GM23338 (cell line): Measurements from ENCODE around the gene IRX2. TPM values are rescaled to one million over a fixed set of nuclear protein-coding genes. Genes with fewer than 3 reads are reported as not detected.
A peak's percentile ranks its signal among the peaks of the same experiment; 100 is the strongest.

ENCODE experiments used
- ATAC-seq: fragments of 200-7000 bp; cut with Tn5 transposase; 3 replicates; pipeline ENCODE4 v1.9.1; 2020
- DNase-seq: peaks from one replicate; pipeline ENCODE4 v3.0.0-alpha.2; 2015; ENCODE audit warnings: low spot score
- H2AFZ ChIP-seq: fragments of 200-600 bp; sonication (generic); 2 replicates; pipeline ENCODE4 v1.8.0; 2016; ENCODE audit warnings: antibody characterized with exemption, mild to moderate bottlenecking, moderate library complexity
- H3F3A ChIP-seq: fragments of 200-600 bp; sonication (generic); replicated peaks from 2 replicates; pipeline ENCODE4 v1.8.0; 2017; ENCODE audit warnings: antibody characterized with exemption, mixed run types, low read depth
- H3K27ac ChIP-seq: fragments of 200-600 bp; sonication (generic); 2 replicates; pipeline ENCODE4 v1.6.1; 2016; ENCODE audit warnings: low read depth
- H3K27me3 ChIP-seq: fragments of 200-600 bp; sonication (generic); 2 replicates; pipeline ENCODE4 v1.8.0; 2016; ENCODE audit warnings: mild to moderate bottlenecking, mixed run types, moderate library complexity; ENCODE audit not compliant: insufficient read depth
- H3K36me3 ChIP-seq: fragments of 200-600 bp; sonication (generic); 2 replicates; pipeline ENCODE4 v1.8.0; 2016; ENCODE audit warnings: mild to moderate bottlenecking; ENCODE audit not compliant: insufficient read depth
- H3K4me1 ChIP-seq: fragments of 200-600 bp; sonication (generic); 2 replicates; pipeline ENCODE4 v1.8.0; 2016; ENCODE audit warnings: mild to moderate bottlenecking, moderate library complexity; ENCODE audit not compliant: insufficient read depth
- H3K4me2 ChIP-seq: fragments of 200-600 bp; sonication (generic); 2 replicates; pipeline ENCODE4 v1.7.1; 2017; ENCODE audit warnings: mixed run types
- H3K4me3 ChIP-seq: fragments of 200-600 bp; sonication (generic); 2 replicates; pipeline ENCODE4 v1.6.1; 2016; ENCODE audit warnings: mixed run types
- H3K79me2 ChIP-seq: fragments of 200-600 bp; sonication (generic); replicated peaks from 2 replicates; pipeline ENCODE4 v1.8.0; 2017; ENCODE audit warnings: mild to moderate bottlenecking; ENCODE audit not compliant: insufficient read depth
- H3K9me2 ChIP-seq: fragments of 200-600 bp; sonication (generic); 2 replicates; pipeline ENCODE4 v1.8.0; 2017; ENCODE audit not compliant: insufficient read depth
- H4K20me1 ChIP-seq: fragments of 200-600 bp; sonication (generic); replicated peaks from 2 replicates; pipeline ENCODE4 v1.8.0; 2017; ENCODE audit warnings: mild to moderate bottlenecking; ENCODE audit not compliant: insufficient read depth
- H3K27ac Mint-ChIP-seq: 2 replicates; pipeline ENCODE4 v1.8.0; 2020; ENCODE audit warnings: inconsistent platforms, mild to moderate bottlenecking, moderate library complexity, mixed read lengths
- H3K27me3 Mint-ChIP-seq: 3 replicates; pipeline ENCODE4 v1.8.0; 2022; ENCODE audit warnings: low read depth, mild to moderate bottlenecking, moderate library complexity, mixed read lengths, inconsistent platforms; ENCODE audit not compliant: insufficient read depth, poor library complexity
- H3K36me3 Mint-ChIP-seq: 3 replicates; pipeline ENCODE4 v1.8.0; 2021; ENCODE audit warnings: low read depth, mild to moderate bottlenecking, inconsistent platforms, moderate library complexity, mixed read lengths
- H3K4me1 Mint-ChIP-seq: 3 replicates; pipeline ENCODE4 v1.8.0; 2020; ENCODE audit warnings: mild to moderate bottlenecking, inconsistent platforms, mixed read lengths
- H3K4me3 Mint-ChIP-seq: 3 replicates; pipeline ENCODE4 v1.8.0; 2021; ENCODE audit warnings: moderate library complexity, mild to moderate bottlenecking, inconsistent platforms, mixed read lengths
- H3K9me3 Mint-ChIP-seq: 3 replicates; pipeline ENCODE4 v1.8.0; 2020; ENCODE audit warnings: moderate library complexity, mild to moderate bottlenecking, inconsistent platforms, mixed read lengths
- CTCF ChIP-seq, 2 experiments: fragments of 200-600 bp in 1 of 2; sonication (generic) in 1 of 2; conservative IDR thresholded peaks; 2 replicates each; pipeline versions ENCODE4 v1.5.1 to v1.6.1; 2016 to 2017; ENCODE audit warnings: antibody characterized with exemption in 2 of 2, low read depth in 2 of 2, mild to moderate bottlenecking in 2 of 2, moderate library complexity in 1 of 2
- EZH2 ChIP-seq: fragments of 200-600 bp; sonication (generic); IDR thresholded peaks from one replicate; pipeline ENCODE4 v1.8.0; 2017; ENCODE audit warnings: antibody characterized with exemption, mild to moderate bottlenecking, low read depth; ENCODE audit not compliant: unreplicated experiment
- POLR2AphosphoS5 ChIP-seq: IDR thresholded peaks from 2 replicates; pipeline ENCODE4 v1.6.1; 2016; ENCODE audit warnings: antibody characterized with exemption, low read depth
- STAT1 ChIP-seq: IDR thresholded peaks from one replicate; pipeline ENCODE4 v1.6.1; 2016; ENCODE audit warnings: antibody characterized with exemption; ENCODE audit not compliant: unreplicated experiment
- ZNF331 ChIP-seq: fragments of 250-450 bp; sonication (Bioruptor Pico); IDR thresholded peaks from 2 replicates; pipeline ENCODE4 v1.5.0; 2020; ENCODE audit warnings: low read depth, mild to moderate bottlenecking, moderate library complexity
- polyA plus RNA-seq: library from polyadenylated mRNA; unstranded; fragments of >200 nt; fragmentation: Nextera tagmentation; extraction: Ambion mirVana; gene quantifications from 2 replicates; pipeline ENCODE4 v1.2.1, GENCODE V29; 2016
- total RNA-seq: library from RNA; depleted of rRNA; stranded (reverse); fragments of >200 nt; shearing (Covaris generic); gene quantifications from 2 replicates; pipeline ENCODE4 v1.2.3, GENCODE V29; 2014

IRX2 gene
- total and polyA plus RNA-seq, 2 experiments from 2014 or later, result 13.6 to 25.3 TPM

GRCh38 chr5:2754581-2755075 is 3.2 kb upstream of the IRX2 start:
- ATAC-seq (peak; percentile 1), DNase-seq (peak; percentile 58)
- peaks cover 48% of the 10 kb centered on the region for H3K4me1 Mint-ChIP-seq
- TF ChIP-seq EZH2, result peak; percentile 61
- TF ChIP-seq ZNF331 (CRISPR knock-in tag), result no peak
- peaks cover 5% of the 10 kb centered on the region; the same call in 2 of the 3 replicates for H3K9me3 Mint-ChIP-seq
- Histone ChIP-seq H3K27me3 (peaks cover 81% of the 10 kb centered on the region), H3K79me2 (peaks cover 1% of the 10 kb centered on the region; the same call in 1 of the 2 replicates), H3K4me2 (peak overlapping the region; percentile 72), H3K4me3 (peak overlapping the region; percentile 95), H3K27ac (no peak overlapping the region), H3K9me2 (no peaks in the 10 kb centered on the region), H3K4me1 (peaks cover 46% of the 10 kb centered on the region), H3F3A (peaks cover 25% of the 10 kb centered on the region), H3K36me3 (no peaks in the 10 kb centered on the region), H4K20me1 (no peaks in the 10 kb centered on the region; the same call in none of the 2 replicates), H2AFZ (peak overlapping the region; percentile 76)
- H3K4me3 Mint-ChIP-seq, result peak overlapping the region; percentile 68
- H3K27ac Mint-ChIP-seq, result no peak overlapping the region
- peaks cover 8% of the 10 kb centered on the region for H3K36me3 Mint-ChIP-seq
- peaks cover 81% of the 10 kb centered on the region for H3K27me3 Mint-ChIP-seq

- Histone ChIP-seq H2AFZ (no peak overlapping the region), H3F3A (peaks cover 27% of the 10 kb centered on the region), H3K4me1 (peaks cover 37% of the 10 kb centered on the region), H3K4me2 (peak overlapping the region; percentile 88), H3K9me2 (no peaks in the 10 kb centered on the region), H3K27me3 (peaks cover 81% of the 10 kb centered on the region), H4K20me1 (no peaks in the 10 kb centered on the region; the same call in none of the 2 replicates), H3K4me3 (peak overlapping the region; percentile 95), H3K79me2 (peaks cover 8% of the 10 kb centered on the region), H3K36me3 (no peaks in the 10 kb centered on the region), H3K27ac (no peak overlapping the region)
- DNase-seq (peak; percentile 60), ATAC-seq (no peak)
- H3K4me3 Mint-ChIP-seq, result peak overlapping the region; percentile 81
- H3K27me3 Mint-ChIP-seq, result peaks cover 79% of the 10 kb centered on the region
- H3K4me1 Mint-ChIP-seq, result peaks cover 46% of the 10 kb centered on the region
- H3K9me3 Mint-ChIP-seq, result peaks cover 9% of the 10 kb centered on the region; the same call in 2 of the 3 replicates
- no peak overlapping the region for H3K27ac Mint-ChIP-seq
- no peak for TF ChIP-seq STAT1
- peak; percentile 59 for TF ChIP-seq EZH2
- H3K36me3 Mint-ChIP-seq, result peaks cover 14% of the 10 kb centered on the region
Observed at GRCh38 chr5:2753452-2754420, 2.3 kb upstream of the IRX2 start.

- peak overlapping the region; percentile 81 for H3K4me3 Mint-ChIP-seq
- H3K4me1 Mint-ChIP-seq, result peaks cover 40% of the 10 kb centered on the region
- peaks cover 81% of the 10 kb centered on the region for H3K27me3 ChIP-seq
- peak; percentile 50 for DNase-seq
- no peak overlapping the region for H3K27ac Mint-ChIP-seq
- H4K20me1 ChIP-seq, result peaks cover 2% of the 10 kb centered on the region
- no peak overlapping the region for H3K27ac ChIP-seq
- peaks cover 7% of the 10 kb centered on the region; the same call in 2 of the 3 replicates for H3K9me3 Mint-ChIP-seq
- no peak overlapping the region for H2AFZ ChIP-seq
- H3K4me2 ChIP-seq, result peak overlapping the region; percentile 88
- peak; percentile 1 for ATAC-seq
- peaks cover 2% of the 10 kb centered on the region; the same call in 1 of the 2 replicates for H3K36me3 ChIP-seq
- peaks cover 32% of the 10 kb centered on the region for H3K4me1 ChIP-seq
- no peaks in the 10 kb centered on the region for H3K9me2 ChIP-seq
- peaks cover 27% of the 10 kb centered on the region for H3F3A ChIP-seq
- H3K79me2 ChIP-seq, result peaks cover 10% of the 10 kb centered on the region
- peak overlapping the region; percentile 67 for H3K4me3 ChIP-seq
- TF ChIP-seq CTCF (conservative IDR thresholded peaks at IDR 0.05; ENCODE audit: low read depth in 2 of 2) (peak; percentile 18 to 19; a peak in 1 of 4 replicates), POLR2AphosphoS5 (no peak)
- H3K27me3 Mint-ChIP-seq, result peaks cover 73% of the 10 kb centered on the region
- H3K36me3 Mint-ChIP-seq, result peaks cover 12% of the 10 kb centered on the region
Observed at GRCh38 chr5:2752821-2753439, 1.5 kb upstream of the IRX2 start.
